K562 (cell line): ENCODE measurements around the gene HDAC10. TPM values are rescaled to one million over a fixed set of nuclear protein-coding genes. Genes with fewer than 3 reads are reported as not detected.
A peak's percentile ranks its signal among the peaks of the same experiment; 100 is the strongest.

Experiments
- BRCA1 ChIP-seq, 2 experiments: fragments of 450-650 bp in 1 of 2; sonication (generic) in 1 of 2; formaldehyde crosslinking in 1 of 2; IDR thresholded peaks; 2 replicates each; pipeline versions ENCODE4 v1.5.0 to v1.6.1; 2017 to 2020; ENCODE audit warnings: mild to moderate bottlenecking in 1 of 2, missing genetic modification reagents in 1 of 2
- HMGN3 ChIP-seq: IDR thresholded peaks from 2 replicates; pipeline ENCODE4 v1.6.1; 2011; ENCODE audit warnings: borderline replicate concordance, low read depth, mild to moderate bottlenecking, mixed read lengths, low read length; ENCODE audit not compliant: insufficient read length; ENCODE audit errors: extremely low read depth
- ILF3 ChIP-seq: fragments of 450-650 bp; IDR thresholded peaks from 2 replicates; pipeline ENCODE4 v1.6.1; 2018; ENCODE audit warnings: antibody characterized with exemption, mild to moderate bottlenecking, moderate library complexity, borderline replicate concordance
- MED1 ChIP-seq: sonication (generic); formaldehyde crosslinking; IDR thresholded peaks from 2 replicates; pipeline ENCODE4 v1.8.1; 2023; ENCODE audit warnings: missing genetic modification reagents, borderline replicate concordance
- MYC ChIP-seq, 2 experiments: fragments of 250-450 bp in 1 of 2; sonication (Bioruptor Pico) in 1 of 2; IDR thresholded peaks; 2 replicates each; pipeline versions ENCODE4 v1.5.1 to v1.6.1; 2012 to 2021; ENCODE audit warnings: low read depth in 2 of 2, borderline replicate concordance in 1 of 2, improper control_type of control experiment in 1 of 2, low read length in 1 of 2, mild to moderate bottlenecking in 1 of 2, moderate library complexity in 1 of 2
- NBN ChIP-seq: fragments of 450-650 bp; IDR thresholded peaks from 2 replicates; pipeline ENCODE4 v1.6.1; 2016; ENCODE audit warnings: low read depth, mild to moderate bottlenecking
- POLR2AphosphoS5 ChIP-seq: IDR thresholded peaks from 2 replicates; pipeline ENCODE4 v1.6.1; 2011; ENCODE audit warnings: mild to moderate bottlenecking, low read depth, low read length, moderate library complexity; ENCODE audit not compliant: control insufficient read depth, insufficient read depth
- PTRF ChIP-seq: fragments of 450-650 bp; IDR thresholded peaks from 2 replicates; pipeline ENCODE4 v1.6.1; 2016; ENCODE audit warnings: mild to moderate bottlenecking, missing genetic modification characterization, missing compliant biosample characterization
- THRAP3 ChIP-seq: fragments of 450-650 bp; IDR thresholded peaks from 2 replicates; pipeline ENCODE4 v1.6.1; 2016; ENCODE audit warnings: mild to moderate bottlenecking, inconsistent platforms, borderline replicate concordance
- ZNF143 ChIP-seq: sonication (generic); formaldehyde crosslinking; IDR thresholded peaks from 2 replicates; pipeline ENCODE4 v1.9.0; 2022; ENCODE audit warnings: mild to moderate bottlenecking, missing genetic modification reagents
- ZNF184 ChIP-seq: sonication (generic); formaldehyde crosslinking; IDR thresholded peaks from 2 replicates; pipeline ENCODE4 v1.5.0; 2020; ENCODE audit warnings: missing genetic modification reagents
- ZNF224 ChIP-seq: sonication (generic); formaldehyde crosslinking; IDR thresholded peaks from 2 replicates; pipeline ENCODE4 v1.8.0; 2022; ENCODE audit warnings: mild to moderate bottlenecking, missing genetic modification reagents
- polyA plus RNA-seq, 8 experiments: library from polyadenylated mRNA; depleted of rRNA in 4 of 8; stranded (reverse) in 5 of 8; unstranded in 3 of 8; fragments of >200 nt; fragmentation: Nextera tagmentation in 2 of 8; fragmentation: Illumina TruSeq in 1 of 8; extraction: Ambion mirVana in 2 of 8; extraction: Trizol in 1 of 8; gene quantifications; 2 replicates each; pipeline versions ENCODE4 v1.2.1 to v1.2.3, GENCODE V29; 2011 to 2014; ENCODE audit warnings: inconsistent platforms in 1 of 8, missing spikeins in 1 of 8
- total RNA-seq, 7 experiments: library from RNA; depleted of rRNA in 6 of 7; stranded (reverse); fragments of >200 nt in 6 of 7; fragmentation: Illumina TruSeq in 2 of 7; extraction: Trizol in 2 of 7; gene quantifications; 2 replicates each; pipeline versions ENCODE4 v1.2.1 to v1.2.3, GENCODE V29; 2011 to 2021; ENCODE audit warnings: low replicate concordance in 1 of 7
- TF ChIP-seq, protein P1 (sequence below): fragments of 250-450 bp; sonication (Bioruptor Pico); IDR thresholded peaks from 2 replicates; pipeline ENCODE4 v1.9.0; 2021; ENCODE audit warnings: mild to moderate bottlenecking, inconsistent platforms
- TF ChIP-seq, protein P2 (sequence below): IDR thresholded peaks from 2 replicates; pipeline ENCODE4 v1.6.1; 2011; ENCODE audit not compliant: insufficient read length; ENCODE audit errors: extremely low read depth
- TF ChIP-seq, protein P3 (sequence below): fragments of 250-450 bp; sonication (Bioruptor Pico); IDR thresholded peaks from 2 replicates; pipeline ENCODE4 v1.6.1; 2021; ENCODE audit warnings: mild to moderate bottlenecking
- TF ChIP-seq, protein P4 (sequence below): sonication (generic); formaldehyde crosslinking; IDR thresholded peaks from 2 replicates; pipeline ENCODE4 v1.5.0; 2020; ENCODE audit warnings: missing genetic modification reagents
- TF ChIP-seq, protein P5 (sequence below), 2 experiments: IDR thresholded peaks in 1 of 2; conservative IDR thresholded peaks in 1 of 2; 2 replicates each; pipeline ENCODE4 v1.6.1; 2016; ENCODE audit warnings: low read depth in 2 of 2, mild to moderate bottlenecking in 1 of 2, missing compliant biosample characterization in 1 of 2, missing genetic modification characterization in 1 of 2, moderate library complexity in 1 of 2

Gene HDAC10
- total and polyA plus RNA-seq, 9 of the 15 experiments (the other 6 are each of a cell fraction or from before 2014, with no cell fraction given) = 0.10 to 44.2 (median 6.5) TPM

DNA sequence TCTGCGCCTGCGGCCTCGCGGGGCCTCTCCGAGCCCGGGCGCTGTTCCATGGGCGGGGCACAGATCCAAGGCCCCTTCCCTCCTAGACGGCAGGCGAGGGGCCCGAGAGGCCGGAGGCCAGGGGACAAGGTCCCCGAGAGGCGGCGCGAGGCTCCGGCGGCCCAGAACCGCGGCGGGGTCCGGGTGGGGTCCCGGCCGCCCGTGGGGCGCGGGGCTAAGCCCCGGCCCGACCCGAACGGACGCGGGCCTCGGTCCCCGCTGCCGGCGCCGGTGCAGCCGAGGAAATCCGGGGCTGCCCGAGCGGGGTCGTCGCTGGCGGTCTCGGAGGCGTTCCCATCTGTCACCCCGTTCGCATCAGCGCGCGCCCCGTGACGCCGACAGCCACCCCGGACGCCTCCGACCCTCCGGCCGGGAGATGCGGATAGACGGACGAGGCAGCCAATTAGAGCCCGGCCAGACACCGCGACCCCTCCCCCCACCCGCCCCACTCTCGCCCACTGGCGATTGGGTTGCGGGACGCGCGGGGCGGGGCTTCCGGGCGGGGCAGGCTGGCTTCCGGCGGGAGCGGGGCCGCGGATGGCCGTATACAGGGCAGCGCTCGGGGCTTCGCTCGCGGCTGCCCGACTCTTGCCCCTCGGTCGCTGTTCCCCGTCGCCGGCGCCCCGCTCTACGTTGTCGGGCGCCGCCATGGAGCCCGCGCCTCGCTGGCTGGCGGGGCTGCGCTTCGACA lies 50.4 kb downstream of the HDAC10 start, which contains the start of gene SELENOO (continued):
- TF ChIP-seq, protein P1, sequence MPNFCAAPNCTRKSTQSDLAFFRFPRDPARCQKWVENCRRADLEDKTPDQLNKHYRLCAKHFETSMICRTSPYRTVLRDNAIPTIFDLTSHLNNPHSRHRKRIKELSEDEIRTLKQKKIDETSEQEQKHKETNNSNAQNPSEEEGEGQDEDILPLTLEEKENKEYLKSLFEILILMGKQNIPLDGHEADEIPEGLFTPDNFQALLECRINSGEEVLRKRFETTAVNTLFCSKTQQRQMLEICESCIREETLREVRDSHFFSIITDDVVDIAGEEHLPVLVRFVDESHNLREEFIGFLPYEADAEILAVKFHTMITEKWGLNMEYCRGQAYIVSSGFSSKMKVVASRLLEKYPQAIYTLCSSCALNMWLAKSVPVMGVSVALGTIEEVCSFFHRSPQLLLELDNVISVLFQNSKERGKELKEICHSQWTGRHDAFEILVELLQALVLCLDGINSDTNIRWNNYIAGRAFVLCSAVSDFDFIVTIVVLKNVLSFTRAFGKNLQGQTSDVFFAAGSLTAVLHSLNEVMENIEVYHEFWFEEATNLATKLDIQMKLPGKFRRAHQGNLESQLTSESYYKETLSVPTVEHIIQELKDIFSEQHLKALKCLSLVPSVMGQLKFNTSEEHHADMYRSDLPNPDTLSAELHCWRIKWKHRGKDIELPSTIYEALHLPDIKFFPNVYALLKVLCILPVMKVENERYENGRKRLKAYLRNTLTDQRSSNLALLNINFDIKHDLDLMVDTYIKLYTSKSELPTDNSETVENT = no peak
- TF ChIP-seq HMGN3 = peak; percentile 5
- 0 out of 2 replicates have a peak, but pooled peaks have one; percentile 34 for TF ChIP-seq POLR2AphosphoS5
- no peak for TF ChIP-seq THRAP3
- TF ChIP-seq MED1 (CRISPR knock-in tag) = no peak
- TF ChIP-seq, protein P2, sequence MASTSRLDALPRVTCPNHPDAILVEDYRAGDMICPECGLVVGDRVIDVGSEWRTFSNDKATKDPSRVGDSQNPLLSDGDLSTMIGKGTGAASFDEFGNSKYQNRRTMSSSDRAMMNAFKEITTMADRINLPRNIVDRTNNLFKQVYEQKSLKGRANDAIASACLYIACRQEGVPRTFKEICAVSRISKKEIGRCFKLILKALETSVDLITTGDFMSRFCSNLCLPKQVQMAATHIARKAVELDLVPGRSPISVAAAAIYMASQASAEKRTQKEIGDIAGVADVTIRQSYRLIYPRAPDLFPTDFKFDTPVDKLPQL = no peak
- TF ChIP-seq, protein P3, sequence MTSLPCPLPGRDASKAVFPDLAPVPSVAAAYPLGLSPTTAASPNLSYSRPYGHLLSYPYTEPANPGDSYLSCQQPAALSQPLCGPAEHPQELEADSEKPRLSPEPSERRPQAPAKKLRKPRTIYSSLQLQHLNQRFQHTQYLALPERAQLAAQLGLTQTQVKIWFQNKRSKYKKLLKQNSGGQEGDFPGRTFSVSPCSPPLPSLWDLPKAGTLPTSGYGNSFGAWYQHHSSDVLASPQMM (CRISPR knock-in tag) = no peak
- TF ChIP-seq PTRF (tag) = no peak
- TF ChIP-seq, protein P4, sequence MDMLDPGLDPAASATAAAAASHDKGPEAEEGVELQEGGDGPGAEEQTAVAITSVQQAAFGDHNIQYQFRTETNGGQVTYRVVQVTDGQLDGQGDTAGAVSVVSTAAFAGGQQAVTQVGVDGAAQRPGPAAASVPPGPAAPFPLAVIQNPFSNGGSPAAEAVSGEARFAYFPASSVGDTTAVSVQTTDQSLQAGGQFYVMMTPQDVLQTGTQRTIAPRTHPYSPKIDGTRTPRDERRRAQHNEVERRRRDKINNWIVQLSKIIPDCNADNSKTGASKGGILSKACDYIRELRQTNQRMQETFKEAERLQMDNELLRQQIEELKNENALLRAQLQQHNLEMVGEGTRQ (CRISPR knock-in tag) = peak; percentile 28; the same call in 1 of the 2 replicates
- TF ChIP-seq BRCA1 (IDR thresholded peaks at IDR 0.05) = no peak
- TF ChIP-seq BRCA1 (CRISPR knock-in tag; IDR thresholded peaks at IDR 0.05) = no peak
- TF ChIP-seq ZNF224 (CRISPR knock-in tag) = no peak
- no peak for TF ChIP-seq ZNF143 (CRISPR knock-in tag)
- TF ChIP-seq NBN = no peak
- no peak for TF ChIP-seq ZNF184 (CRISPR knock-in tag)
- TF ChIP-seq ILF3 = no peak
- TF ChIP-seq MYC (IDR thresholded peaks at IDR 0.05; ENCODE audit: low read depth, low read length) = no peak; the same call in 1 of the 2 replicates
- no peak for TF ChIP-seq MYC (CRISPR knock-in tag; IDR thresholded peaks at IDR 0.05; ENCODE audit: borderline replicate concordance, low read depth)
- TF ChIP-seq, protein P5, sequence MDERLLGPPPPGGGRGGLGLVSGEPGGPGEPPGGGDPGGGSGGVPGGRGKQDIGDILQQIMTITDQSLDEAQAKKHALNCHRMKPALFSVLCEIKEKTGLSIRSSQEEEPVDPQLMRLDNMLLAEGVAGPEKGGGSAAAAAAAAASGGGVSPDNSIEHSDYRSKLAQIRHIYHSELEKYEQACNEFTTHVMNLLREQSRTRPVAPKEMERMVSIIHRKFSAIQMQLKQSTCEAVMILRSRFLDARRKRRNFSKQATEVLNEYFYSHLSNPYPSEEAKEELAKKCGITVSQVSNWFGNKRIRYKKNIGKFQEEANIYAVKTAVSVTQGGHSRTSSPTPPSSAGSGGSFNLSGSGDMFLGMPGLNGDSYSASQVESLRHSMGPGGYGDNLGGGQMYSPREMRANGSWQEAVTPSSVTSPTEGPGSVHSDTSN (CRISPR knock-in tag; IDR thresholded peaks at IDR 0.05; ENCODE audit: low read depth) = peak; percentile 78
- TF ChIP-seq, protein P5 (tag; conservative IDR thresholded peaks at IDR 0.05; ENCODE audit: low read depth) = peak; percentile 79
